GM21528 (cell line): ENCODE results near the gene SLC5A11.

Experiments used
- ATAC-seq: cut with Tn5 transposase; IDR thresholded peaks from one replicate; pipeline ENCODE4 v1.9.1; 2021; ENCODE audit warnings: mild to moderate bottlenecking, moderate library complexity; ENCODE audit not compliant: unreplicated experiment, low FRiP score

The SLC5A11 gene

GRCh38 chr16:24954137-24954536 is 108.4 kb downstream of the SLC5A11 start:
- no peak for ATAC-seq

GRCh38 chr16:24955975-24956731 is 110.4 kb downstream of the SLC5A11 start:
- ATAC-seq, result no peak

- no peak for ATAC-seq
These were observed 112.1 kb downstream of the SLC5A11 start for GRCh38 chr16:24957887-24958286.
